MG63 (cell line): ENCODE results near the gene FXYD3. TPM values are rescaled to one million over a fixed set of nuclear protein-coding genes. Genes with fewer than 3 reads are reported as not detected.

Experiments
- DNase-seq: peaks from one replicate; pipeline ENCODE4 v3.0.0-alpha.2; 2020
- H3K27me3 ChIP-seq: fragments of 250-450 bp; sonication (Bioruptor Pico); 2 replicates; pipeline ENCODE4 v1.5.1; 2020; ENCODE audit warnings: mild to moderate bottlenecking, moderate library complexity
- H3K36me3 ChIP-seq: fragments of 250-450 bp; sonication (Bioruptor Pico); 2 replicates; pipeline ENCODE4 v1.5.1; 2020; ENCODE audit warnings: mild to moderate bottlenecking, moderate library complexity
- H3K4me3 ChIP-seq: fragments of 250-450 bp; sonication (Bioruptor Pico); 2 replicates; pipeline ENCODE4 v1.5.1; 2020; ENCODE audit warnings: mild to moderate bottlenecking, moderate library complexity
- H3K9me3 ChIP-seq: fragments of 250-450 bp; sonication (Bioruptor Pico); 2 replicates; pipeline ENCODE4 v1.5.1; 2020; ENCODE audit warnings: mild to moderate bottlenecking, moderate library complexity
- total RNA-seq: library from RNA; depleted of rRNA; stranded (reverse); fragments of >200 nt; shearing (Covaris generic); gene quantifications from 2 replicates; pipeline ENCODE4 v1.2.3, GENCODE V29; 2014; ENCODE audit warnings: low replicate concordance

Gene FXYD3
- total RNA-seq, 1 experiment from 2014 or later, result not detected

DNA sequence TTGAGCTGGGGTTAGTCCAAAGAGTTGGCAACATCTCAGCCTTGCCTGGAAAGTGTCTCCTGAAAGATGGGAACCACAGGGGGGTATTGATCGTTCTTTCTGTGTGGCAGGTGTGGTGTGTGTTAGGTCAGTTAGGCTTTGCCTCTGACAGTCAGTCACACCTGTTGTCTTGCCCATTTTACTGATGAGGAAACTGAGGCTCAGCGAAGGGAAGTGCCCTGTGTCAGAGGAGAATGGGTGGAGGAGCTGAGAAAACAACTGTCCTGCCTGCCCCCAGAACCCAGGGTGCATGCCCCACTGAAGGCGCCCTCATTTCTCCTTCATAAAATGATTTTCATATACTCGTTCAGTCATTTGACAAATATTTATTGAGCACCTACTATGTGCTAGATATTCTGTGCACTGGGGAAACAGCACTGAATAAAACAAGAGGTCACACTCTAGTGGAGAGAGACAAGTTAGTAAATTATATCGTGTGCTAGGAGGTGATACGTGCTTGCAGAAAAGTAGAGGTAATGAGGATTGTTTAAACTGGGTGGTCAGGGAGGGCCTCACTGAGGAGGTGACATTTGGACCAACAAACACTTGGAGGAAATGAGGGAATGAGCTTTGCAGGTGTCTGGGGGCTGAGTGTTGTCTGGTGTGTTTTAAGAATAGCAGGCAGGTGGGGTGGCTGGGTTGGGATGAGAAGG, 40.5 kb downstream of the FXYD3 start:
- H3K27me3 ChIP-seq, result no peaks in the 10 kb centered on the region
- peak overlapping the region; percentile 83 for H3K4me3 ChIP-seq
- no peaks in the 10 kb centered on the region for H3K9me3 ChIP-seq
- DNase-seq, result no peak
- H3K36me3 ChIP-seq, result peaks cover 55% of the 10 kb centered on the region

DNA sequence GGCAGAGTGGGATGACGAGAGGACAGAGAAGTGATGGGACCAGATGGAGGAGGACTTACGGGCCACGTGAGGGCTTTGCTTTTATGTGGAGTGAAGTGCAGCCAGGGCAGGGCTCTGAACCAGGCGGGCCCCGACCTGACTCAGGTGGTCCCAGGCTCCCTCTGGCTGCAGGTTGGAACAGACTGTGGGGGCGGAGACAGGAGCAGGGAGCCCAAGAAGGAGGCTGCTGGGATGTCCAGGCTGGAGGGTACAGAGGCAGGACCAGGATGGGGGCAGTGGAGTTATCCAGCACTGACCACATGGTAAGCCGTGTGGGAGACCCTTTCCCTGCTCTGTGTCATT, 41.0 kb downstream of the FXYD3 start:
- peaks cover 2% of the 10 kb centered on the region; the same call in 1 of the 2 replicates for H3K9me3 ChIP-seq
- DNase-seq, result no peak
- no peaks in the 10 kb centered on the region for H3K27me3 ChIP-seq
- H3K4me3 ChIP-seq, result no peak overlapping the region
- H3K36me3 ChIP-seq, result peaks cover 60% of the 10 kb centered on the region

DNA sequence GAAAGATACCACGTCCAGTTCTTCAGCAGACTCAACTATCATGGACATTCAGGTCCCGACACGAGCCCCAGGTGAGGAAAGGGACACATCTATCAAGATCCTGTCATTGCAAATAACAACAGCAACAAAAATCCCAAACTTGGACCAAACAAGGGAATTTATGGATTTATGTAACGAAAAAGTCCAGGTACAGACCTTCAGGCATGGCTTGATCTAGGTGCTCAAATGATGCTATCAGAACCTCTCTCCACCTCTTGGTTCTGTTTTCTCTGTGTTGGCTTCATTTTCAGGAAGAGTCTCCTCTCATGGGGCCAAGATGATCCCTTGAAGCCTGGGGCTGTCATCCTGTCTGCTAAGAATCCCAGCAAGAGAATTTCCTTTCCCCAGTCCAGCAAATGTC, 41.8 kb downstream of the FXYD3 start:
- Histone ChIP-seq H3K4me3 (no peak overlapping the region), H3K9me3 (peaks cover 2% of the 10 kb centered on the region), H3K27me3 (no peaks in the 10 kb centered on the region), H3K36me3 (peaks cover 68% of the 10 kb centered on the region)
- DNase-seq, result no peak

DNA sequence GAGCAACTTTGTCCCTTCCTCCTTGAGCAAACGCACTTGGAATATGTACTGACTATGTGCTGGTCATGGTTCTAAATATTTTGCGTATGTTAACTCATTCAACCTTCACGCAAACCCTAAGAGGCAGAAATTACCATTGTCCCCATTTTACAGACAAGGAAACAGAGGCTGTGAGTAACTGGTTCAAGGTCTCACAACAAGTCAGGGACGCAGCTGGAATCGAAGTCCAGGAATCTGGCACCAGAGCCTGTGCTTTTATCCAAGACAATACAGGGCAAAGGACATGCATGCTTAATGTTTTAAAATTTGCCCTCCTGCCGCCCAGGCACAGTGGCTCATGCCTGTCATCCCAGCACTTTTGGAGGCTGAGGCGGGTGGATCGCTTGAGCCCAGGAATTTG, 44.0 kb downstream of the FXYD3 start:
- no peak overlapping the region for H3K4me3 ChIP-seq
- peaks cover 88% of the 10 kb centered on the region for H3K36me3 ChIP-seq
- no peak for DNase-seq
- no peaks in the 10 kb centered on the region for H3K27me3 ChIP-seq
- H3K9me3 ChIP-seq, result peaks cover 10% of the 10 kb centered on the region

DNA sequence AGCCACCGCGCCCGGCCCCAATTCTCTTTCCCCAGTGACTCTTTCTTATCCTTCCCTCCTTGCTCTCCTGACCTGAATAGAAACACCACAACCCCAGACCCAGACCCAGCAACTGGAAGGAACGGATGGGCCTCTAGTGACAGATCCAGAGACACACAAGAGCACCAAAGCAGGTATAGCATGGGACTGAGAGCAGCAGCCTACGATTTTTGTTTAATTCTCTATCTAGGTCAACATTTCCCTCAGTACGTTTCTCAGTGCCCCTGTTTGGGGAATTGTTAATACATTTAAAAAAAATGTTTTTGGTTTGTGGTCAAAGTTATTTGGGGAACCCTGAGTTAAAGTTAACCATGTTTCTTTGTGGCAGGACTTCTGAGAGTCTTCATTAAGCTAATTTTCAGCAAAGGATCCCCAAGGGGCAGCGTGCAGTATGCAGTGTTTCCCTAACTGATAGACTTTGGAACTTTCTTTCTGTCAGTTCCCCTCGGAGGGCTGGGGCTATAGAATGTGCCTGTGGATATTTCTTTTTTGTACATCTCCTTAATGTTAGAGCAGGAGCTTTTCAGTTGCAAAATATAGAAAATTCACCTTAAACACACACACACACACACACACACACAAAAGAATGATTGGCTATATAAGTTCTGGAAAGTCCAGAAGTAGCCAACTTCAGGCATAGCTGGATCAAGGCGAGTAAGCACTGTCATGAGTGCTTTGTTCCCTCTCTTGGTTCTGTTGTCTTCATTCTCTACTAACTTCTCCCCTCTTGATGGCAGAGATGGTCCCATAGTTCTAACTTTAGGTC, 45.2 kb downstream of the FXYD3 start:
- H3K4me3 ChIP-seq, result no peak overlapping the region
- no peak for DNase-seq
- no peaks in the 10 kb centered on the region for H3K27me3 ChIP-seq
- peaks cover 98% of the 10 kb centered on the region for H3K36me3 ChIP-seq
- H3K9me3 ChIP-seq, result peaks cover 11% of the 10 kb centered on the region

DNA sequence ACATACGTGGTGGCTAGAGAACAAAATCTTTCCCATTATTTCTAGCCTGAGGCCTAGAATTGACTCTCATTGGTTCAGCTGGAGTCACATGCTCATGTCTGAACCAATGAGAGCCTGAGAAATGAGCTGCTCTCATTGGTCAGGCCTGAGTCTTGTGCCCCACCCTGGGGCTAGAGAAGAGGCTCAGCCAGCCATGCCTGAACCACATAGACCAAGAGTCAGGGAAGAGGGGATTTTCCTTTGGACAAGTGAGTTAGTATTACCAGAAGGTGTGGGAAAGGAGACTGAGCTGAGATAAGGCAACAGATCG, 45.8 kb downstream of the FXYD3 start:
- DNase-seq, result no peak
- no peaks in the 10 kb centered on the region for H3K27me3 ChIP-seq
- H3K36me3 ChIP-seq, result peaks cover 99% of the 10 kb centered on the region
- peaks cover 11% of the 10 kb centered on the region for H3K9me3 ChIP-seq
- no peak overlapping the region for H3K4me3 ChIP-seq

DNA sequence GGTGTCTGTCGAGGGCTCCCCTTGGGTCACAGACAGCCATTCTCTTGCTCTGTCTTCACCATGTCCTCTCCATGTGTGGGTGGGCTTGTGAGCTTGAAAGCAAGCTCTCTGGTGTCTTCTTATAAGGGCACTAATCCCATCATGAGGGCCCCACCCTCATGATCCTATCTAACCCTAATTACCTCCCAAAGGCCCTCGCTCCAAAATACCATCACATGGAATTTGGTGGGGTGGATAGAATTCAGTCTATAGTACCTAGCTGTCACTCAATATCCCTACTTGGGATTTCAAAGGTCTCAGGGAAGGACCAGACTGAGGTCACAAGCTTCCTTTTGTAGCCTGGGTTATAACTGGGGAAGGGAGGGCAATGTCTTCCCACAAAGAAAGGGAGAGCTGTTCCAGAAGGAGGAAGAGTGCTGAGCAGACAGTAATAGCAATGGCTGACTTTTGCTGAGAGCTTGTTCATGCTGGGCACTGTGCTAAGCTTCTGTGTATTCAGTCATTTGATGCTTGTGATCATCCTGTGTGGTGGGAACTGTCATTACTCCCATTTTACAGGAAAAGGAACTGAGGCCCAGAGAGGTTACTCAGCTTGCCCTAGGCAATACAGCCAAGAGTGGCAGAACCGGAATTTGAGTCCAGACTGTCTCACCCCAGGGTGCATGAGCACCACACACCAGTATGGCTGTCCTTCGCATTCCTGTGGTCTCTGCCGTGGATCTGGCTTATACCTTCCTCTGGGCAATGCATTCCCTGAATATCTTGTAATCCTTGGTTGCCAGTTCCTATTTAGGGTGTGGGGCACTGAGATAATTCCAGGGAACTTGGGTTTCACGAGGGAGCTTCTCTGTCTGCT, 47.1 kb downstream of the FXYD3 start:
- DNase-seq, result peak; percentile 52
- H3K4me3 ChIP-seq, result no peak overlapping the region
- H3K27me3 ChIP-seq, result no peaks in the 10 kb centered on the region
- H3K9me3 ChIP-seq, result peaks cover 11% of the 10 kb centered on the region
- peaks cover 97% of the 10 kb centered on the region for H3K36me3 ChIP-seq

DNA sequence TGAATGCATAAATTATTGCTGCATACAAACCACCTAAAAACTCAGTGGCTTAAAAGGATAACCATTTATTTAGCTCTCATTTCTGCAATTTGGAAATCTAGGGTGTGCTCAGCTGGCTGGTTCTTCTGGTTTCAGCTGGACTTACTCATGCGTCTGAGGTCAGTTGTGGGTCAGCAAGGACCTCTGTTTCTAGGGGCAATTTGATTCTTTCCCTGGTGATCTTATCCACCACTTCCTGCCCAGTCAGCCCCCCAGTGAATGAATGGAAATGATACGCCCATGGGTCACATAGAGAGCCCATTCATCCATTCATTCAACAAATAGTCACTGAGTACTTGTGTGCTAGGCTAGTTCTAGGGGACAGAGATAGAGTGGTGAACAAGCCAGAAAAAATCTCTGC, 48.8 kb downstream of the FXYD3 start:
- no peak overlapping the region for H3K4me3 ChIP-seq
- no peaks in the 10 kb centered on the region for H3K27me3 ChIP-seq
- no peak for DNase-seq
- H3K36me3 ChIP-seq, result peaks cover 92% of the 10 kb centered on the region
- H3K9me3 ChIP-seq, result peaks cover 11% of the 10 kb centered on the region

DNA sequence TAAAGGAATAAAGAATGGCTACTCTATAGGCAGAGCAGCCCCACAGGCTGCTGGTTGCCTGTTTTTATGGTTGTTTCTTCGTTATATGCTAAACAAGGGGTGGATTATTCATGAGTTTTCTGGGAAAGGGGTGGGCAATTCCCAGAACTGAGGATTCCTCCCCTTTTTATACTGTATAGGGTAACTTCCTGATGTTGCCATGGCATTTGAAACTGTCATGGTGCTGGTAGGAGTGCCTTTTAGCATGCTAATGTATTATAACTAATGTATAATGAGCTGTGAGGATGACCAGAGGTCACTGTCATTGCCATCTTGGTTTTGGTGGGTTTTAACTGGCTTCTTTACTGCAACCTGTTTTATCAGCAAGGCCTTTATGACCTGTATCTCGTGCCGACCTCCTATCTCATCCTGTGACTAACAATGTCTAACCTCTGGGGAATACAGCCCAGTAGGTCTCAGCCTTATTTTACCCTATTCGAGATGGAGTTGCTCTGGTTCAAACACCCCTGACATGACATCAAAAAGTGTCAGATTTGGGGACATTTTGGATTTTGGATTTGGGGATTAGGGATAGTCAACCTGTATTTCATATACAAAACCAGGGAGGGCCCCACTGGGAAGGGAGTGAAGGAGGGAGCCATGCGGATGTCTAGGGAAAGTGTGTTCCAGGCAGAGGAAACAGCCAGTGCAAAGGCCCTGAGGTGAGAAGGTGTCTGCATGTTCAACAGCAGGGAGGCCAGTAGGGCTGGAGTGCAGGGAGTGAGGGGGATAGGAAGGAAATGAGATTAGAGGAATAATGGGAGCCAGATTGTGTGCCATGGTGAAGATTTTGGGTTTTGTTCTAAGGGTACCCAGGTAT, 49.8 kb downstream of the FXYD3 start:
- DNase-seq, result no peak
- H3K9me3 ChIP-seq, result peaks cover 11% of the 10 kb centered on the region
- H3K27me3 ChIP-seq, result no peaks in the 10 kb centered on the region
- H3K36me3 ChIP-seq, result peaks cover 90% of the 10 kb centered on the region
- no peak overlapping the region for H3K4me3 ChIP-seq

DNA sequence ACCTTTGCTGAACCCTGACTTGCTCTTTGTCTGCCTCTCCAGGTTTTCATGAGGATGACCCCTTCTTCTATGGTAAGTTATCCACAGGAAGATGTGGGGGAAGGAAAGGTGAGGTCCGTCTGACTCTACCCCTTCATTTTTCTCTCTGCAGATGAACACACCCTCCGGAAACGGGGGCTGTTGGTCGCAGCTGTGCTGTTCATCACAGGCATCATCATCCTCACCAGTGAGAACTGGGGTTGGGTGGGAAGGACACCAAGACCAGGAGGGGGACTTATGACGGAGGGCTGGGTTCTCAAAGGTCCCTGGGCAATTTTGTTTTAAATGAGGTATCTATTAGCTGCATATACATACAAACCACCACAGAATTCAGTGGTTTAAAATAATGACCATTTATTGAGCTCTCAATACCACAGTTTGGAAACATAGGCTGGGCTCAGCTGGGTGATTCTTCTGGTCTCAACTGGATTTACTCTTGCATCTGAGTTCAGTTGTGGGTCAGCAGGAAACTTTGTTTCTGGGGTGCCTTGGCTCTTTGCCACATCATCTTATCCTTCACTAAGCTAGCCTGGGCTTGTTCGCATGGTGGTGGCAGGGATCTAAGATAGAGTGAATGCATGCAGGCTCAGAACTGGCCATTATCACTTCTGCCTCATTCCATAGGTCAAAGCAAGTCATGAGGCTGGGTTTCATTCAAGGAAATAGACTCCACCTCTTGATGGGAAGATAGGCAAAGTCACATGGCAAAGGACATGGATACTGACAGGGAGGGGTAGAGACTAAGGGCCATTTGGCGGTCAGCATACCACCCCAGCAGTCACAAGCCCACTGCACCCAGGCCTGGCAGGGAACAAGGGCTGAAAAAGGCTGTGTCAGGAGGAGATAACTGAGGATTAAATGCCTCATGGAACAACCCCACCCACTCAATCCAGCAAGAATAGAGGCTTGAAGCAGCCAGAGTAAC, 50.8 kb downstream of the FXYD3 start:
- no peak for DNase-seq
- Histone ChIP-seq H3K4me3 (no peak overlapping the region), H3K27me3 (no peaks in the 10 kb centered on the region), H3K36me3 (peaks cover 82% of the 10 kb centered on the region), H3K9me3 (peaks cover 11% of the 10 kb centered on the region)

DNA sequence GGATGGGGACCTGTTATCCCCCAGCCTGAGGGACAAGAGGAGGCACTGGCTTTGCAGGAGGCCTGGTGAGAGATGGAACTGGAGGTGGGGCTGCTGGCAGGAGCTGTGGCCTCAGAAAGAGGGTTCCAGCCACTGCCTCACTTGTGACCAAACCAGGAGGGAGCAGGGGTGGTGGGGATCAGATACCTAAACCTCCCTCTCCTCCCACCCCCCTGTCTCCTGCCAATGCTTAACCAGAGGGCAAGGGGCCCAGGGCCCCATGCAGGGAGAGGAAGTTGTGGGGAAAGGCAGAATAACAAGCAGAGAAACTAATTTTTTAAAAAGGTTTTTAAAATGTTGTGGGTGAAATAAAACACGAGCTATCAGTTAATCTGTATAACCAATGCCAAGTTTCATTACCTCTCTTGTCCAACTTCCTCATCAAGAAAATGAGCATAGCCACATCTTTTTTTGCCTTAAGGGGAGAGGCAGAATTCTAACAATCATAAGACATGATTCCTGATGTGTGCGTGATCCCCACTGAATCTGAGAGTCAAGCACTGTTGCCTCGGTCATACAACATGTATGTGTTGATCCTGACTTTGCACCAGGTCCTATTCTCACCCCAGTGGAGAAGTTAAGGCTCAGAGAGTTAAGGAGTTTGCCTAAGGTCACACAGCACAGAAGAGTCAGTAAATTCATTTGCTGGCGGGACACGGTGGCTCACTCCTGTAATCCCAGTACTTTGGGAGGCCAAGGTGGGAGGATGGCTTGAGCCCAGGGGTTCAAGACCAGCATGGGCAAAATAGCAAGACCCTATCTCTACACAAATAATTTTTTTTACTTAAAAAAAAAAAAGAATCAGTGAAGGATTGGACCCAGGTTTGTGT, 51.9 kb downstream of the FXYD3 start:
- no peak overlapping the region for H3K4me3 ChIP-seq
- no peak for DNase-seq
- peaks cover 71% of the 10 kb centered on the region for H3K36me3 ChIP-seq
- H3K27me3 ChIP-seq, result no peaks in the 10 kb centered on the region
- H3K9me3 ChIP-seq, result peaks cover 10% of the 10 kb centered on the region; the same call in 1 of the 2 replicates

DNA sequence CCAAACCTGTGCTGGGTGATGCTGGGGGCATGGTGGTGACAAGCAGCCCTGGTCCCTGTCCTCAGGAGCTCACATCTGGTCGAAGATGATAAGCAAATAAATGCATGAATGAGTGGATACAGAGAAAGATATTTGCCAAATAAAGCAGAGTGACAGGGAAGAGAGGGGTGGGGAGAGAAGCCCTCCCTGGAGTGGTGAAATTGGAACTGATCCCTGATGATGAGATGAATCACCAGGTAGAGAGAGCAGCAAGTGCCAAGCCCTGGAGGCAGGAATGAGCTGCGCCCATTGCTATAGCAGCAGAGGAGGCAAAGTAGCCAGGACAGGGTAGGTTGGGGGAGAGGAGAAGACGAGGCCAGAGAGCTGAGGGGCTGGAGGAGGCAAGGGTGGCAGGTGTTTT, 52.6 kb downstream of the FXYD3 start:
- no peak overlapping the region for H3K4me3 ChIP-seq
- no peaks in the 10 kb centered on the region for H3K27me3 ChIP-seq
- H3K36me3 ChIP-seq, result peaks cover 64% of the 10 kb centered on the region
- H3K9me3 ChIP-seq, result peaks cover 11% of the 10 kb centered on the region; the same call in 1 of the 2 replicates
- DNase-seq, result peak; percentile 39

DNA sequence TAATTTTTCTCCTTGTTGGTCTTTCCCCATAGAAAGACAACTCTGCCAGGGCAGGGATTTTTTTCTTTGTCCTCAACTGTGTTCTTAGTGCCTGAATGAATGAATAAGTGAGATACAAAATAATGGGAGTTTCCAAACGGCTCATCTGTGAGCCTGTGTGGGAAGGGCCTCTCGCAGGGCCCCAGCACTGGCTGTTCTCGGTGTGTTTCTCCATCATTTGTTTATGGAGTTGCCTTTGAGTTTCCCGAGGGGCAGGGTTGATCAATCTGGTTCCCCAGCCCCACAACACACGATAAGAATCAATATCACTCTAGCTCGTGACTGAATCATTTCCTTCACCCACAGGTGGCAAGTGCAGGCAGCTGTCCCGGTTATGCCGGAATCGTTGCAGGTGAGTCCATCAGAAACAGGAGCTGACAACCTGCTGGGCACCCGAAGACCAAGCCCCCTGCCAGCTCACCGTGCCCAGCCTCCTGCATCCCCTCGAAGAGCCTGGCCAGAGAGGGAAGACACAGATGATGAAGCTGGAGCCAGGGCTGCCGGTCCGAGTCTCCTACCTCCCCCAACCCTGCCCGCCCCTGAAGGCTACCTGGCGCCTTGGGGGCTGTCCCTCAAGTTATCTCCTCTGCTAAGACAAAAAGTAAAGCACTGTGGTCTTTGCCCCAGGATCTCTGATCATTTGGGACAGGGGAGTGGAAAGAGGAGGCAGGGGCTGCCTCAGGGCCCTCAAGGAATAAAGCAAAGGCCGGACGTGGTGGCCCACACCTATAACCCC, 53.8 kb downstream of the FXYD3 start:
- H3K27me3 ChIP-seq, result no peaks in the 10 kb centered on the region
- no peak overlapping the region for H3K4me3 ChIP-seq
- H3K36me3 ChIP-seq, result peaks cover 53% of the 10 kb centered on the region
- peaks cover 3% of the 10 kb centered on the region; the same call in 1 of the 2 replicates for H3K9me3 ChIP-seq
- no peak for DNase-seq
